HG03159 (cell line): ENCODE results near the gene PTPRT.
"Not testable (repeated sequence)": the region's sequence is repeated elsewhere in the genome, so short reads cannot be mapped to it uniquely, and the experiment has no call there.

Experiments
- ATAC-seq: cut with Tn5 transposase; IDR thresholded peaks from one replicate; pipeline ENCODE4 v1.9.1; 2021; ENCODE audit warnings: mild to moderate bottlenecking, moderate library complexity; ENCODE audit not compliant: unreplicated experiment

PTPRT gene

DNA sequence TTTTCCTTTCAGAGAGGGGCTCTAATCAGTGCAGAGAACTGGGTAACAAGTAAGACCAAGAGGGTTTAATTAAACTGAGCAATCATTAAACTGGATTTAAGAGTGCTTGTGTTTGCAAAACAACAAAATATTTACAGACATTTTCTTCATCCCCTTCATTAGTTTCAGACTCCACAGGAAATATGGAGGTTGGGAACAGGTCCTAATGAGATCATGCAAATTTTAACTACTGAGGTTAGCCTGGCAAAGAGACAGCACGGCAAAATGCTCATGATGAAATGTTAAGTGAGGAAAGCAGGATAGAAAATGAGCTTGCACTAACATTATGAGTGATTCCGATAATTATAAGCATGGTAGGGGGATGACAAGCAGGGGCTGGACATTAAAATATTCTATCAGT lies 268.9 kb downstream of the PTPRT start:
- no peak for ATAC-seq

DNA sequence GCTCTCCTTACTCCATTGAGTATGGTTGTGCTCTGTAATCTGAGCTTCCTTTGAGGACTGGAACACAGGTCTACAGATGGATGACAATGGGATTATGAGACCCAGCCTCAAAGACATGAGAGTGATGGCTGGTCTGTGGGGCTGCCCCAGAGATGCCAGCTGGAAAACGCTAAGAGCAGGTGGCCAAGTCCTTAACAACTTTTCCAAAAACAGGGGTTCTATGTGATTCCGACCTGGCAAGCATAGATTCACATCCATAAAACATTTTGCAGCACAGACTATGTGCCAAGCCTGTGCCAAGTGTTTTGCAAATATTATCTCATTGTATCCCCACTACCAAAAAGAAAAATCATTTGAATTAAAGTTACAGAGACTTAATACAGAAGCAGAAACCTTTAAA lies 270.4 kb downstream of the PTPRT start:
- ATAC-seq: no peak

DNA sequence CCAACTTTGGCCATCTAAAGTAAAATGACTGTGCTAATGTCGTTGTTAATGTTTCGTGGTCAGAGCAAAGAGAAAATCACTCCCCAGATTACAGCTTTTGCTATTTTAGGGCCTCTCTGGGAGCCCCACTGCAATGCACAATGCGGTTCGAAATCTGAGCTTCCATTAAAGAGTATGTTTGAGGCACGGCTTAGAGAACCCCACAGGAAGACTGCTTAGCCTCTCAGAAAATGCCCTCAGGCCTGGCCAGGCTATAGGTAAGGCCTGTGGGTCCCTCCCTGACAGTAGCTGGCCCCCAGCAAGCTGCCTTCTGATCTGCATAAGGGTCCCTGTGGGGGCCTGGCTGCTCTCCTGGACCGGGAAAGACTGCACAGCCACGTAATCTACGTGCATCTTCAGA lies 274.6 kb downstream of the PTPRT start:
- no peak for ATAC-seq

DNA sequence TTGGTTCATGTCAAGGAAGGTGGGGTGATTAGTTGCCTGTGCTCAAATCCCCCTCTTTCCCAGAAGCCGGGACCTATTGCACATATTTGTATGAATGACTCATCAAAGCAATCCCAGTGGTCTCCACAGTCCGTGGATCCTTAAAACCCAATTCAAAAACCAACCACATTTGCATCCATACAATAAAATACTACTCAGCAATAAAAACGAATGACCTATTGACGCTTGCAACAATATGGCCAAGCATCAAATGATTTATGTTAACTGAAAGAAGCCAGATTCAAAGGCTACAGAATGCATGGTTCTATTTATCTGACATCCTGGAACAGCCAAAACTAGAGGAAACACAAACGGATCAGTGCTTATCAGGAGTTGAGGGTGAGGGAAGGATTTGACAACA lies 275.4 kb downstream of the PTPRT start:
- no peak for ATAC-seq

DNA sequence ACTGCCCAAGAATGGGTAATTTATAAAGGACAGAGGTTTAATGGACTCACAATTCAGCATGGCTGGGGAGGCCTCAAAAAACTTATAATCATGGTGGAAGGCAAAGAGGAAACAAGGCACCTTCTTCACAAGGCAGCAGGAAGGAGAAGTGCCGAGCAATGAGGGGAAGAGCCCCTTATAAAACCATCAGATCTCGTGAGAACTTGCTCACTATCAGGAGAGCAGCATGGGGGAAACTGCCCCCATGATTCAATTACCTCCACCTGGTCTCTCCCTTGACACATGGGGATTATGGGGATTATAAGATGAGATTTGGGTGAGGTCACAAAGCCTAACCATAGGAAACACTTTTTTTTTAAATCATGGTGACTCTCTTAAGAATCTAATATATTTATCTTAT lies 278.9 kb downstream of the PTPRT start:
- not testable (repeated sequence) for ATAC-seq

DNA sequence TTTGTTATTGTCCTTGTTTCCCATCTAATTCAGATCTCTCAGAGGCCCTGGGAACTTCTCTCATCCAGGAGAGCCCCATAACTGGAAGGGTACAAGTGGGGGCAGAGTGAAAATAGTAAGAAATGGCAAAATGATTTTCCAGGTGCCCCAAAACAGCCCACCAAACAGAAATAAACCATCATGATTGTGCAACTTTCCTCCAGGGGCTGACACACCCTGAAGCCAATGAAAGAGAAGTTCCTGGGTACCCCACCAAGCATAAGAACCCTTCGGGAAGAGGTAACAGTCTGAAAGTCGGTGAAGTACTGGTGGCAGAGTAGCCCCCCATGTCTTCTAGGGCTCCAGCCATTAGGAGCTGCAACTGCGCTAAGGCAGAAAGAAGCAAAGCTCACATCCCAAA lies 282.0 kb downstream of the PTPRT start:
- ATAC-seq: no peak

DNA sequence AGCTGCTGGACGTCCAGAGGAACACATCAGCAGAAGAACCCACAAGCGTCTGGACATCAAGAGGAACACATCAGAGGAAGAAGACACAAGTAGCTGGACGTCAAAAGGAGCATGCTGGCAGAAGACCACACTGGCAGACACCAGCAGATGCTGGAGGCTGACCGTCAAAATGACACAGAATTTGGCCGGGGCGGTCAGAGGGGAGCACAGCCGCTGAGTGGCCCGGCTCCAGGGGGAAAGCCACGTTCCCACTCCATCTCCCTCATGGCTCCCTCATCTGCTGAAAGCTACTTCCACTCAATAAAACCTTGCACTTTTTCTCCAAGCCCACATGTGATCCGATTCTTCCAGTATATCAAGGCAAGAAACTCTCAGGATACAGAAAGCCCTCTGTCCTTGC lies 283.6 kb downstream of the PTPRT start:
- ATAC-seq: no peak

DNA sequence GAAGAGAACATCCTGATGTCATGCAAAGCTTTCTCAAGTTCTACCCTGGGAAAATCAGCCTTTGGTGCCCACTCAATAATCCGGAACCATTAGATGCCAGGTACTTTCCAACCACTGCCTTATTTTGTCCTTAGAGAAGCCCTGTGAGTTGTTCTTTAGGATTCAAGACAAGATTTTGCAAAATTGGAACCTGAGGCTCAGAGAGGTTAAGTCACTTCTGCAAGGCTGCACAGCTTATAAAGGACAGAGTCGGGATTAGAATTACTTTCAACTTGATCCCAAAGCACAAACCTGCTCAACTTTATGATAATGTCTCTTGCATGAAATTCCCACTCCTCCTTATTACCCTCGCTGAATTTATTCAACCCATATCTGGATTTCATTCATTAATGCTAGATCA lies 287.2 kb downstream of the PTPRT start:
- no peak for ATAC-seq

DNA sequence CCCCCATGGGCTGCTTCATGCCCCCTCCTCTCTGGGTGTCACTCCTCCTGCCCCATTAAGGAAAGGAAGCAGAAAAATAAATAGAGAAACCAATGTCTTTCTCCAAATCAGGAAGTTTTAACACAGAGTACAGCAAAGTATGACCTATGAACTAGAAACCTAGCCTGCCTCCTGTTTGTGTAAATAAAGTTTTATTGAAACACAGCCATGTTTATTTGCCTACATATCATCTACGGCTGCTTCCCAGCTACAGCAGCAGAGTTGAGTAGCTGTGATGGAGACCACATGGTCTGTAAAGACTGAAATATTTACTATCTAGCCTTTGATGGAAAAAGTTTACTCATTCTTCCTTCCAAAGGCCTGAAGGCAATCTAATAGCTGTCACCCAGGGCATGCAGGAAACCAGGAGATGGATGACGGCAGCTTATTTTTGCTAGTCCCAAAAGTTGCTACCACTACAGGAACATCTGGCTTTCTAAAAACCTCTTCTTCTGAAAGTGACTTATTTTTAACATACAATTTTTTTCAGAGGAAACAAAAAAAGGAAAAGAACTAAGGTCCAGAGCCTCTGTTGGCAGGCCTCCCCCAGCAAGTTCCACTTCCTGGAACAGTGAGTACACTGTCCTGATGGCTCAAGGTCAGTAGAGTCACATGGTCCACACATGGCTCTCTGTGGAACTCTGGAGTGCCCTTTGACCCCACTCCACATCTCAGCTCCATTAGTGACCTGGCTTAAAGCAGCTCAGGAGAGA lies 287.8 kb downstream of the PTPRT start:
- no peak for ATAC-seq

DNA sequence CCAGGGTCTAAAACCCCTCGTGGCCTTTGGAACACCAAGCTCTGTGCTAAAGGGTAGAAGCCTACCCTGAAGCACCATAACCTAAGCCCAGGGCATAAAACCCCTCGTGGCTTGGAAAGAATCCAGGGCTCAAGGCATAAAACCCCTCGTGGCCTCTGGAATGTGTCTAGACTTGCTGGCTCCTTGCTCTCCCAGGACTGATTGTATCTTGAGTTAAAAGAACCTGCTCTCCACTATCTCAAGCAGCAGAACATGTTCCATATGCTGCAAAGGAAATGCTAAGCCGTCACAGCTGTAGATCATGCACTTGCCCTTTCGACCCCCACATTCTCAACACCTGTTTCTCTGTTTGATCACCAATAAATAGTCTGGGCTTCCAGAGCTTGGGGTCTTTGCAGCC lies 288.9 kb downstream of the PTPRT start:
- not testable (repeated sequence) for ATAC-seq

DNA sequence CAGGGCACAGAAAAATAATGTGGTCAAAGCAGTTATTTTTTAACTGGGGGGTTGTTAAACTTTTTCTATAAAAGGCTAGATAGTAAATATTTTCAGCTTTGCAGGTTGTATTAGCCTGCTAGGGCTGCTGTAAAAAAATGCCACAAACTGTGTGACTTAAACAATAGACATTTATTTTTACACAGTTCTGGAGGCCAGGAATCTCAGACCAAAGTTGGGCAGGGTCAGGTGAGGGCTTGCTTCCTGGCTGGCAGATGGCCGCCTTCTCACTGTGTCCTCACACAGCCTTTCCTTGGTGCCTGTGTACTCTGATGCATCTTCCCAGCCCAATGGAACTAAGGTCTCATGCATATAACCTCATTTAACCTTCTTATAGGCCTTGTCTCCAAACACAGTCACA lies 294.7 kb downstream of the PTPRT start:
- ATAC-seq: no peak

DNA sequence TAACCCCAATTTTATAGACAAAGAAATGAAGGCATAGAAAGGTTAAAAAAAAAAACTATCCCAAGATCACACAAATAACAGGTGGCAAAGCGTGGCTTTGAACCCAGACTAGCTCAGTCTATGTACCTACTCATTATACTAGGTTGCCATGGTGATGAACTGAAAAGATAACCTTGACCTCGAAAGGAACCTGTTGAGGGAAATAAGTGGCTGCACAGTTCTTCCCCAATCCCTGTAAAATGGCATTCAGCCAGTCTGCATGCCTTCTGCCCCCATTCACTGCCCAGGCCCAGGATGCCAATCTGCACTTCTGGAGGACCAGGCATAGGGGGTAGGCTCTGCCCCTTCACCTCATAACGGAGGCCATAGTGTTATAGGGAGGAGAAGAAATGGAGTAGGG lies 295.2 kb downstream of the PTPRT start:
- no peak for ATAC-seq

DNA sequence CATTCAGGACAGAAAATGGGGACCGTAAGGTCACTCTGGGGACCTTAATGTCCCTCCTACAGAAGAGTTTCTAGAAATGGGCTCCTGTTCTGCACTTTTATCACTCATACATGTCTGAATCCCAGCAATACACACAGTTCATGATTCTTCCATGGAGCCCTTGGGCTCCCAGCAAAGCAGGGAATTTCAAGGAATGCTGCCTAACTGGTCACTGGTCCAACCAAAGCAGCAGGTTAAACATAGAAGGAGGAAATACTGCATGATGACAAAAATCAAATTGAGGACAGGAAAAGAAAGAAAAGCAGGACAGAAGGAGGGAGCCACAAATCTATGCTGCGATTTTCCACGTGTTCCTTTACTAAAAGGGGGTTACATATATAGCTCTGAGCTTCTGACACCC lies 300.2 kb downstream of the PTPRT start:
- ATAC-seq: no peak

DNA sequence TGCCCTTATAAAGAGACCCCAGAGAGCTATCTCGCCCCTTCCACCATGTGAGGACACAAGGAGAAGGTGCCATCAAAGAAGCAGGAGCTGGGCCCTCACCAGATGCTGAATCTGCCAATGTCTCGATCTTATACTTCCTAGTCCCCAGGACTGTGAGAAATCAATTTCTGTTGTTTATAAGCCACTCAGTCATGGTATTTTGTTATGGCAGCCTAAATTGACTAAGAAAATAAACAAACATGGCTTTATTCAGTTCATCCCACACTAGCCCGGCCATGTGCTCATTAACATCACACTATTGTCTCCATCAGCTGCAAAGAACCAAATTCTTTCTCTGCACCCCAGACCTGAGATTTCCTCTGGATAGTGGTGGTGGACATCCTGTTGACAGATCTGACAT lies 302.4 kb downstream of the PTPRT start:
- no peak for ATAC-seq

DNA sequence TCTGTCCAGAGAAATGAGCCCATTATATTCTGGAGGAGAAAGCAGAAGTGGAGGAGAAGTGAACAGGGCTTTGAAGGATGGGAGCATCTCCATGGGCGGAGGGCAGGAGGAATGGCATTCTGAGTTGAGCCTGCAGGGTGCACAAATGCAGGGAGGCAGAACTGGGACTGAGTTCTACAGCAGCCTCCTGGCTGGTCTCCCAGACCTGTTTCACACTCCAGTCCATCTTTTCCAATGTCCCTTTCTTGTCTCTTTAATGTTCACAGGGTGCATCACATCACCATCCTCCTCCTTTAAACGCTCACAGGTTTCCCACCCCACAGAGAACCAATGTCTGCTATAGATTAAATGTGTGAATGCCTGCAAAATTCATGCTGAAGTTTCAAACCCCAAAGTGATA lies 302.9 kb downstream of the PTPRT start:
- no peak for ATAC-seq

DNA sequence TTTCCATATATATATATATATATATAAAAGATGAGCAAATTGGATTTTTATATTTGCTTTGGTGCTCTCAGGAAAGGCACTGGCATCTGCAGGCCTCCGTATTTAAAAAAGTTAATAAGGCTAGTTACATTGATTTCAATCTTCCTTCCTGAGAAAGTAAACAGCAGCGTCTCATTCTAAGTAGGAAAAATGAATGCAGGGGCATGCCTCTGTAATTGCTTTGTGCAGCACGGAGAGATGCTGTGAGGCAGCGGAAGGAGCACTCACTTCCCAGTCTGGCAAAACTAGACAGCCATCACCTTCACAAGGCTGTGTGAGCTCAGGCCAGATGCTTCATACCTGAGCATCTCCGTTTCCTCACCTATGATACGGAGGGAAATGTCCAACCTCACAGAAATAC lies 303.7 kb downstream of the PTPRT start:
- no peak for ATAC-seq

DNA sequence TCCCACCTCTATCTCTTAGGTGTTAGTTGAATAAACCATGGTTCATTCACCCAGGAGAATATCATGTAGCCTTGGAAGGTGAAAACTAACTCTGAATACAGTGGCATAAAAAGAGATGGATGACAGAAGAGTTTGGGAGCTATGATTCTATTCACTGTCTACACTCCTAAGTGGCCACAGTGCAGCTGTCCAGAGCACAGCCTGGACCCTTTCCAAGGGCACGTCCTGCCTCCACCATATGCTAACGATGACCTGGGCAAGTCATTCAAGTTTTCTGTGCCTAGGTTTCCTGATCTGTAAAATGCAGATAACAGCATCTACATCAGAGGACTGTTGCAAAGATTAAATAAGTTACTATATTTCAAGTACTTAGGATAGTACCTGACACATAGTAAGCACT lies 314.1 kb downstream of the PTPRT start:
- ATAC-seq: no peak

DNA sequence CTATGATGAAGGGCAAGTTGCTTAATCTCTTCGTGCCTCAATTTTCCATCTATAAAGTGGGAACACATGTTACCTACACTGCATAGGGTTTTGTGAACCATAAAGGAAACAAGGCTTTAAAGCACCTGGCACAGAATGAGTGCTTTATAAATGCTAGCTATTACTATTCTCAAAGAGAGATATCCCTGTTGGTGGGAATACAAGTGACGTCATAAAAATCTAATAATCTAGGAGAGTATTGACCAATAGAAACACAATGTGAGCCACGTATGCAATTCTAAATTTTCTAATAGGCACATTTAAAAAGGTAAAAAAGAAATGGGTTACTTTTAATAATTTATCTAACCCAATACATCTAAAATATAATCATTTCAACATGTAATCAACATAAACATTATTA lies 316.4 kb downstream of the PTPRT start:
- ATAC-seq: no peak

DNA sequence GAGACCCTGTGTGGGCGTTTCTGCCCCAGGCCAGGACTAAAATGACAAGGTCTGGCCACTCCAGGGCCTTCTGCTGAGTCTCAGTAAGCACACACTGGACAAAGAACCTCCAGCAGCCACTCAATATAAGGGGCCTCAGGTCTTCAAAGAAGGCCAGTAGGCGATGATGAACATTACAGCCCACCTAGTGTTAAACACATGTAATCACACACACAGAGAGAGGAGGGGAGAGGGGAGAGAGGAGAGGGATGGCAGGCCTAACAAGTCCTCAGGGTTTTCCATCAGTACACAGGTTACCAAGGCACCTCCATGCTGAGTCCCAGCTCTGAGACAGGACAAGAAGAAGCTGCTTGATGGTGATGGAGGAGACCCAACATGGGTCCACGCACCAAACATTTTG lies 325.6 kb downstream of the PTPRT start:
- ATAC-seq: no peak

DNA sequence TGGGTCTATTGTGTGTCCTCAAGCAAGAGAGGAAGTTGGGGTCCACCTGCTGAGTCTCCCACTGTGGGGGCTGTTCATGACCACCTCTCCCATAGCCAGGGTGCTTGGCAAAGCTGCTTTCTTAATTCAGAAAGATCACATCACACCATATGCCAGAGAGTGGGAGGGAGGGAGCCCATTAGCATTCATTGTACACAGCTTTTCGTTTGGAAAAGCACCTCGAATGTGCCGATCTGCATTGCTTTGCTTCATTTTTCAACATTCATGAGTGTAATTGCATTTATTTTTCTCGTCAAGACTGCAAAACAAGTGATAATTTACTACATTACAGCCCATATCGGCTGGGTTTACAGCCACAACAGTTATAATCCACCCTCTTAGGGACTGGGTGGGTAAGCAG lies 327.3 kb downstream of the PTPRT start:
- no peak for ATAC-seq

DNA sequence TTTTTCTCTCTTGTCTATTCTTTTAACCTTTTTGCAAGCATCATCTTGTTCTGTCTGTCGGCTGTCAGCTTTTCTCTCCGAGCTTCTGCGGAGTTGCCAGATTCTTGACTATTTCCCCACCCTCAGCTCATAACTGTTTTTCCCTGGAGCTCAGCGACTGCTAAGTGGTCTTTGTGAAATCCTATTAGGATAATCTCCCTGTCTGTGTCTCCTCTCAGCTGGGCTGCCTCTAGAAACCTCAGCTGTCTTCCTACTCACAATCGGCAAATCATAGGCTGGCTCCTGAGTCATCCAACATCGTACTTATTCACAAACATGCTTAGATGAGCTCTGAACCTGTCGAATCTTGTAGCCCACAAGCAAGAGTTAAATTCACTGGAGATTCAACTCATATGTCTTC lies 332.3 kb downstream of the PTPRT start:
- ATAC-seq: no peak

DNA sequence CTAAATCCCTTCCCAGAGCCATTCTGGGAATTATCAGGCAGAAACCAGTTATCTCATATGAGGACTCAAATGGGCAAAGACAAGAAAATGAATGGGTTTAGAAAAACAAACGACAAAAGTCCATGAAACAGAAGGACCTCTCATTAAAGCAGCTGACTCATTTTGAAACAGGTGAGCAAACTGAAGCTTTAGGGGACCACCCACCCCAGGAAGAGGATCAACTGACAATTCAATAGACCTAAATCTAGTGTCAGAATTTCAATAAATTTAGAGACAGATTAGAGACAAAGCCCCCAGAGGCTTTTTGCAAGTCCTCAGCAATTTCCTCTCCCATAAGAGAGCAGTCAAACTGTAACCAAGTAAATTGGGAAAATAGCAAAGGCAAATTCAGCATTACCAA lies 333.8 kb downstream of the PTPRT start:
- no peak for ATAC-seq

DNA sequence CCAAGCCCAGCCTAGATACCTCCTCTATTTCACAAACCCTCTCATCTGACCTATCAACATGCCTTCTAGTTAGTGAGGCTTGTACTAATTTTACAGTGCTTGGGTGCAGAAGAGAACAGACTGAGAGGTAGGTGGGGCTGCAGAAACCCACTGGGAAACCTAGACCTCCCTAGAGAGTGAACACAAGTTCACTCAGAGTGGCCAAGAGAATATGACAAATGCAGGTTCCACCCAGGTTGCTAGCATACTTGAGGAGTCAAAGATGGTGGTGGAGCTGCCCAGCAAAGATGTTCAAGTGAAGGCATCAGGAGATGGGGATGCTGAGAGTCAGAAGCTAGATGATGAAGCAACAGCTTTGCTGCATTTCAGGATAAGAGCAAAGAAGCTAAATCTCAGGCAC lies 337.0 kb downstream of the PTPRT start:
- ATAC-seq: no peak
